ENCODE data around the gene PTPRD. TPM values are rescaled to one million over a fixed set of nuclear protein-coding genes. Genes with fewer than 3 reads are reported as not detected.

PTPRD gene
- total RNA-seq, 1 donor from 2014 or later, result 30.8 TPM

DNA sequence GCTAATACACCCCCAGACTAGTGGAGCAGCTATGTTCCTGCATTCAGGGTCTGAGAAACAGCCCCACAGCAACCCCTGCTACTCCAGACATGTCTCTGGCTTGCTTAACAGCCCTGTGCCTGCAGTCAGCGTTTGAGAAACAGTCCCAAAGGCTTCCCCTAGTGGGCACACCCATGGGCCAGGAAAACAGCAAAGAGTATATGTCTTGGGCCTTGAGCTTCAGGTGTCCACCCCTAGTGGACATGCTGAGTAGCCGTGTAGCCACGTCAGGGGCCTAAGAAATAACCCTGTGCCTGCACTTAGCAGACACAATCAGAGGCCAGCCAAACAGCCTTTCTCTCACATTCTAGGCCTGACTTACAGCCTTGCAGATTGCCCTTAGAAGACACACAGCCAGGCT is 698.6 kb downstream of the PTPRD start:
- Histone ChIP-seq H3K4me3 (no peak overlapping the region), H3K27me3 (no peaks in the 10 kb centered on the region), H3K27ac (no peak overlapping the region), H3K36me3 (no peaks in the 10 kb centered on the region), H3K4me1 (no peaks in the 10 kb centered on the region), H3K9me3 (no peaks in the 10 kb centered on the region)
- intact Hi-C loops (cut with DNase I), result no loop called here
- no peak for ATAC-seq
- TF ChIP-seq, protein P1, sequence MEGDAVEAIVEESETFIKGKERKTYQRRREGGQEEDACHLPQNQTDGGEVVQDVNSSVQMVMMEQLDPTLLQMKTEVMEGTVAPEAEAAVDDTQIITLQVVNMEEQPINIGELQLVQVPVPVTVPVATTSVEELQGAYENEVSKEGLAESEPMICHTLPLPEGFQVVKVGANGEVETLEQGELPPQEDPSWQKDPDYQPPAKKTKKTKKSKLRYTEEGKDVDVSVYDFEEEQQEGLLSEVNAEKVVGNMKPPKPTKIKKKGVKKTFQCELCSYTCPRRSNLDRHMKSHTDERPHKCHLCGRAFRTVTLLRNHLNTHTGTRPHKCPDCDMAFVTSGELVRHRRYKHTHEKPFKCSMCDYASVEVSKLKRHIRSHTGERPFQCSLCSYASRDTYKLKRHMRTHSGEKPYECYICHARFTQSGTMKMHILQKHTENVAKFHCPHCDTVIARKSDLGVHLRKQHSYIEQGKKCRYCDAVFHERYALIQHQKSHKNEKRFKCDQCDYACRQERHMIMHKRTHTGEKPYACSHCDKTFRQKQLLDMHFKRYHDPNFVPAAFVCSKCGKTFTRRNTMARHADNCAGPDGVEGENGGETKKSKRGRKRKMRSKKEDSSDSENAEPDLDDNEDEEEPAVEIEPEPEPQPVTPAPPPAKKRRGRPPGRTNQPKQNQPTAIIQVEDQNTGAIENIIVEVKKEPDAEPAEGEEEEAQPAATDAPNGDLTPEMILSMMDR (IDR thresholded peaks at IDR 0.05), result no peak
- DNase-seq, result no peak

- Histone ChIP-seq H3K4me3 (no peak overlapping the region), H3K4me1 (no peaks in the 10 kb centered on the region), H3K36me3 (no peaks in the 10 kb centered on the region), H3K9me3 (no peaks in the 10 kb centered on the region), H3K27me3 (no peaks in the 10 kb centered on the region), H3K27ac (no peak overlapping the region)
- intact Hi-C loops (cut with DNase I), result no loop called here
- TF ChIP-seq, protein P1 (IDR thresholded peaks at IDR 0.05), result no peak
- ATAC-seq (no peak), DNase-seq (no peak)
These were observed 699.4 kb downstream of the PTPRD start for GRCh38 chr9:9913276-9913832.

DNA sequence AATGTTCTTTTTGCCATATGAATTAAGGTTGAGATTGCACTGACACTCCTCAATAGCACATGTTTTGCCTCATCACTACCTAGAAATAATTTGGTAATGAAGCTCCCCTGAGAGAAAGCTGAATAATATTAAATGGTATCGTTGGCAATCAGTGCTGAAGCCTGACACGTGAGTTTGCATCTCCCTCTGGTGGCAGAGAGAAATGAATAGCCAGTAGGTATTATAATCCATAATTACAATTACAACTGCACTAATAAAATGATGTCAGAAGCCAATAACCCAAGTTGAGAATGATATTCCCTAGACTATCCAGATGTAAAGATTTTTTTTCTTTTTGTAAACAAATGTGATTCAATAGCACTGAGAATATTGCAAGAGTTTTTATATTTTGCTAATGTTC is 700.3 kb downstream of the PTPRD start:
- H3K27ac ChIP-seq, result no peak overlapping the region
- DNase-seq (no peak), ATAC-seq (no peak)
- H3K4me3 ChIP-seq, result no peak overlapping the region
- H3K27me3 ChIP-seq, result no peaks in the 10 kb centered on the region
- no peaks in the 10 kb centered on the region for H3K4me1 ChIP-seq
- intact Hi-C loops (cut with DNase I), result no loop called here
- TF ChIP-seq, protein P1 (IDR thresholded peaks at IDR 0.05), result no peak
- no peaks in the 10 kb centered on the region for H3K36me3 ChIP-seq
- H3K9me3 ChIP-seq, result no peaks in the 10 kb centered on the region

DNA sequence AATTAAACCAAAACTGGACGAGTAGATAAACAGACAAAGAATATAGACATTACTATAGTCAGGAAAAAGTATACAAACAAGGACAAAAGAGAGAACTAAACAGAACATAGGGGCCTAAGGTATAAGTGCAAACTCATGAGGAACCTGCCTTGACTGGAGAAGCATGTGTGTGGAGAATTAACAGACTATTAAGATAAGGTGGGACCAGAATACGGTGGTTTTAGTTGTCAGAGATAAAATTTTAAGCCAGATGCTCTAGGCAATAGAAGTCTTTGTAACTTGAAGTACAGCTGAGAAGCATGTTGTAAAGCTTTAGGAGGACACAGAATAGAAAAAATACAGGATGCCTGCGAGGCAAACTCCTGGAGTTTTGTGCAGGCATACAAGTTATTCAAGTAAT is 707.1 kb downstream of the PTPRD start:
- ATAC-seq (no peak), DNase-seq (no peak)
- no peaks in the 10 kb centered on the region for H3K4me1 ChIP-seq
- intact Hi-C loops (cut with DNase I), result no loop called here
- H3K9me3 ChIP-seq, result no peaks in the 10 kb centered on the region
- TF ChIP-seq, protein P1 (IDR thresholded peaks at IDR 0.05), result no peak
- no peaks in the 10 kb centered on the region for H3K27me3 ChIP-seq
- no peaks in the 10 kb centered on the region for H3K36me3 ChIP-seq
- no peak overlapping the region for H3K4me3 ChIP-seq
- H3K27ac ChIP-seq, result no peak overlapping the region

- no peak for ATAC-seq
- Histone ChIP-seq H3K9me3 (no peaks in the 10 kb centered on the region), H3K27ac (no peak overlapping the region), H3K36me3 (no peaks in the 10 kb centered on the region), H3K4me3 (no peak overlapping the region), H3K27me3 (no peaks in the 10 kb centered on the region), H3K4me1 (no peaks in the 10 kb centered on the region)
- intact Hi-C loops (cut with DNase I), result no loop called here
- TF ChIP-seq, protein P1 (IDR thresholded peaks at IDR 0.05), result no peak
- DNase-seq, result no peak
These were observed 708.8 kb downstream of the PTPRD start for GRCh38 chr9:9904041-9904440.

GRCh38 chr9:9901624-9902023 is 711.2 kb downstream of the PTPRD start:
- no peak overlapping the region for H3K27ac ChIP-seq
- H3K9me3 ChIP-seq, result no peaks in the 10 kb centered on the region
- H3K36me3 ChIP-seq, result no peaks in the 10 kb centered on the region
- ATAC-seq (no peak), DNase-seq (no peak)
- no peaks in the 10 kb centered on the region for H3K27me3 ChIP-seq
- intact Hi-C loops (cut with DNase I), result no loop called here
- no peaks in the 10 kb centered on the region for H3K4me1 ChIP-seq
- TF ChIP-seq, protein P1 (IDR thresholded peaks at IDR 0.05), result no peak
- no peak overlapping the region for H3K4me3 ChIP-seq
